NK-92 treated with Interleukin-12 subunit alpha and Interleukin-12 subunit beta, amount 100 ng/mL, for 24 hours (cell line): ENCODE results near the gene PLSCR4.
"Not testable (repeated sequence)": the region's sequence is repeated elsewhere in the genome, so short reads cannot be mapped to it uniquely, and the experiment has no call there.

Source experiments
- DNase-seq: peaks from one replicate; lab custom pipeline; 2025; lab: John Stamatoyannopoulos, UW

Gene PLSCR4

DNA sequence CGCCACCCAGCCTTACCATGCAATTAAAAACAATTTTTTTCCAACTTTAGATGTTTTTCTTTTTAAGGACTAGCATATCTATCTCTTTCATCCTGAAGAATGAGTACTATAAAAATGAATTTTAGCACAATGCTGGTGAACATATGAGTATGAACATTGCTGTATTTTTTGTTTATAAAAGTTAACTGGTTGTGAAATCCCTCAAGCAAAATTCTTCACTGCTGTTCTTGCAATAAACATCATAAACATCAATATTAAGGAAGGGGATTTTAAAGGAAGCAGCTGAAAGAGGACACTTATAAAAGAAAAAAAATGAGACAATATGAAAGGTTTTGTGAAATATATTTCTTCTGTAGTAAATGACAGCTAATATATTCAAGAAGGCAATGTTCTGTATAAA is 3.0 kb downstream of the PLSCR4 start:
- DNase-seq = no peak

DNA sequence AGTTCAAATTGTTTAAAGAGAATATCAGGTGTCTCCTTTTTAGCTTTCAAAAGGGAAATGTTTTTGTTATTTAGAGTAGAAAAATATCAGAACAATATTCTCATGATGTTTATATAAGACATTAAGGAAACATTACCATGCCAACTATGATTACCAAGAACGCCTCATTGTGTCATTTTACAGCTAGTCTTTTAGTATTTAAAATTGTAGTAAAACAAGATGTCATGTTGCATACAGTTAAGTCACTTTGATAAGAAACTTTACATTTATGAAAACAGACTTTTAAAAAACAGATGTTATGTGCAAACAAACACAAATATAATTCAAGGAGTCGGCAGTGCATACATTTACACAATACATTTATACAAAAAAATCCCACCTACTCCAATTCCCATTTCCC is 4.4 kb downstream of the PLSCR4 start:
- DNase-seq = no peak

DNA sequence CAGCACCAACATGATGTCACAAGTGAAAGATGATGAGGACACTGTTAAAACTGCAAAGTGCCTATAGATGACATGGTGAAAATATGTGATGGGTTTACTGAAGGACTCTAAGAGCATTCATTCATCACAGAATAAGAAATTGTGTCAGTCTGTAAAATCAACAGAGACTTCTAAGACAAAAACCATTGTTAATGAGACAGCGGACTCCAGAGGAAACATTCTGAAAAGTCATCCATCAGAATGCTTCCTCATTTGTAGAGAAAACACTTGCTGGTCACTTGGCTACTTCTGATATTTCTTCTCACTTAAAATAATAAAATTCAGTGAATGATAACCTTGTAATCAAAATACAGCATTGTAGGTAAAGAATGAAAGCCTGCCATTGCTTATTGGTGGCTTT is 7.3 kb downstream of the PLSCR4 start:
- no peak for DNase-seq

DNA sequence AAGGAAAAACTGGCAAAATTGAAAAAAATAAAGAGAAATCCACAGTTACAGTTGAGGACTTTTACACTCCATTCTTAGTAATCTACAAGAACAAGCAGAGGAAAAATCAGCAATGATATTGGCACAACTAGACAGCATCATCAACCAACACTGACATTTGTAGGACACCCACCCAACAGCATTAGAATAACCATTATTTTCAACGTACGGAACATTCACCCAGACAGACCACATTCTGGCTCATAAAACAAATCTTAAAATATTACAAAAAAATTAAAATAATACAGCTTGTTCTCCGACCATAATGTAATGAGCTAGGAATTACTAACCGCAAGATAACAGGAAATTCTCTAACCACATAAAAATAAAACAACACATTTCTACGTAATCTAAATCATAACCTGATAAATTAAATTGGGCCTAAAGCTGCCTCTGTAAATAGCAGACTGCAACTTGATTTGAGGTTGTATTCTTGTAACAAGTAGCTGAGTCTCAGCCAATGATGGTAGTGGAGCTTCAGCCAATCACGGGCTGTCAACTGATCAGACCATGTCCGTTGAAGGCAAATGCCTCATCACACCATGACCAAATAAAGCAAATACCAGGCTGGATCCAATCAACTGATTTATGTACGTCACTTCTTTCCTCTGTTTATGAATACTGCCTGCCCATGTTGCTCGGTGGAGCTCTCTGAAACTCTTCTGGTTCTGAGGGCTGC is 9.2 kb downstream of the PLSCR4 start:
- DNase-seq = no peak

DNA sequence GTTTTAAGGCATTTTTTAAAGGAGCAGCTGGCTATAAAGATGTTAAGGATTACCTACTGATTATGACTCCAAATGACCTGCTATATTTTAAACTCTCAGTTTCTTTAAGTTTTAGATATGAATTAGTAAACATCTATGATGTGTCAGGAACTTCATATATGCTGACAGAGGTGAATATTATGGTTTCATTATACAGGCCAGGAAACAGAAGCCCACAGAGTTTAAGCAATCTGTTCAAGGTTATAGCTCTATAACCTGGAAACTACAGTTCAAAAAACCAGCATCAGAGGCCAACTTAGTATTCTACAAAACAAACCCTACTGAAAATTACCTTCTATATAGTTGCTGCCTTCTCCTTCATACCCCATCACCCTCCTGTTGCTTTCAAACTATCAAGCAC is 17.4 kb downstream of the PLSCR4 start:
- no peak for DNase-seq

DNA sequence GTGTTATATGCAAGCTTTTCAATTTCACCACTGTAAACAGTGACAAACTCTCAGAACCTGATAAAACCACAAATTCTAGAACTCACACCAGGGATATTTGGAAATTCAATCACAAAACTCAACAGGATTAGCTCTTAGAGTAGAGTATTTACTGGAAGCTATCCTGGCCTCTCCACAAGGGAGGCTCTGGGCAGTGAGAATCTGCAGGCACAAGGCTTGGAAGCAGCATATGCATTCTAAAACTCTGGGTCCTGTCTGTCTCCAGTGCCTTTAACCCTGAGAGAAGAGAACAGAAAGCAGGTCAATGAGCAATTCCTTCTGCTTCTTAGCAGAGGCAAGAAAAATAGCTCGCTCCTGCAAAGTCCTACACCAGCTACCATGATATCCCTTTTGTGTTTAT is 23.4 kb downstream of the PLSCR4 start:
- DNase-seq = no peak

DNA sequence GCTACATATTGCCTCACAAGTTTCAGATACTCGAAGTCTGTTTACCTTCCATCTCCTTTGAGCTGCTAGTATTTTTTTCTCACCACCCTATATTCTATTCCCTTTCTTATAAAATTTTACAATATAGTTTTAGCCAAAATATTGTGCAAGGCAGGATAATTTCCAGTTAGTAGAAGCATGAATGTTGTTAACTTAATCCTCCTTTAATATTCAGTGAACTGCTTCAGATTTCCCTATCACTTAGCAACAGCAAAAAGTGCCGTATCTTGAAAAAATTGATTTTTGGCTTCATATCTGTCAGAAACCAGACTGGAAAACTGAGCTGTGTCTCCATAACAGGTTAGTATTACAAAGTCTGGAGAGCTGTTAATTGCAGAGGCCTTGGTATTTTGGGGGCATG is 24.0 kb downstream of the PLSCR4 start:
- no peak for DNase-seq

DNA sequence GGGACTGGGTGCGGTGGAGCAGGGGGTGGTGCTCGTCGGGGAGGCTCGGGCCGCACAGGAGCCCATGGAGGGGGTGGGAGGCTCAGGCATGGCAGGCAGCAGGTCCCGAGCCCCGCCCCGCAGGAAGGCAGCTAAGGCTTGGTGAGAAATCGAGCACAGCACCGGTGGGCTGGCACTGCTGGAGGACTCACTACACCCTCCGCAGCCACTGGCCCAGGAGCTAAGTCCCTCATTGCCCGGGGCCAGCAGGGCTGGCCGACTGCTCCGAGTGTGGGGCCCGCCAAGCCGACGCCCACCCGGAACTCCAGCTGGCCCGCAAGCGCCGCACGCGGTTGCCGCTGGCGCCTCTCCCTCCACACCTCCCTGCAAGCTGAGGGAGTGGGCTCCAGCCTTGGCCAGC is 25.4 kb downstream of the PLSCR4 start:
- not testable (repeated sequence) for DNase-seq

DNA sequence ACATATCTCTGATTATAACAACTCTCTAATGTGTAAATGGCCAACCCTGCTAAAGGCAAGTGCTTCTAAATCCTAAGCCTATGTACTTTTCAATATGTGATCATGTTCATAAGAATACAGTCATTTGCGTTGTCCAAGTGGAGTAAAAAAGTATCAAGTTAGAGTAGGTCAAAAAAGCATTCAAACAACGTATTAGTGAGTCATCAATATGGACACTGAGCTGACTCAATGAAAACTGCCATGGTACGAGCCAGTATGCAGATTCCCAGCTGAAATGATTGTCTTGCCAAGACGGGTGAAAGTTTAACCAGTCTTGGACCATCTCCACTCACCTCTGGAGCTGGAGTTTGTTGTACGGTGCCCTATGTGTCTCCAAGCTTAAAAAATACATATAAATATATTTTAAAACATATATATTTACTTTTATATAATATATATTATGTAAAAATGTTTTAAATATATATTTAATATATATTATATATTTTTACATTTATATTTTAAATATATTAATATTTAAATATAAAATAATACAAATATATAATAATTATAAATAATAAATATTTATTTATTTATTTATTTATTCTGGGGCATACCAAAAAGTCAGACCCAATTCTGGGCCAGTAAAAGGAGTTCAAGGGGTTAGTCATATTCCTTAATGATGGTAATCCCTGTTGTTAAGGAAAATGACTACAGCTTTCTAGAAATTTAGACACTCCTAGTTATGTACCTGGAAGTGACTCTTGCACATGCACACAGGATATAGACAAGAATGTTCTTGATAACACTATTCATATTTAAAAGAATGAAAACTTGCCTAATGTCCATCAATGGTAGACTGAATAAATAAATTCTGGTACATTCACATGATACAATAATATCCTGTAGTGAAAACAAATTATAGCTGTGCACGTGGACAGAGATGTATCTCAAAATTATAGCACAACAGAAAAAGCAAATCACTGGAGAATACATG is 27.2 kb downstream of the PLSCR4 start:
- DNase-seq = no peak

DNA sequence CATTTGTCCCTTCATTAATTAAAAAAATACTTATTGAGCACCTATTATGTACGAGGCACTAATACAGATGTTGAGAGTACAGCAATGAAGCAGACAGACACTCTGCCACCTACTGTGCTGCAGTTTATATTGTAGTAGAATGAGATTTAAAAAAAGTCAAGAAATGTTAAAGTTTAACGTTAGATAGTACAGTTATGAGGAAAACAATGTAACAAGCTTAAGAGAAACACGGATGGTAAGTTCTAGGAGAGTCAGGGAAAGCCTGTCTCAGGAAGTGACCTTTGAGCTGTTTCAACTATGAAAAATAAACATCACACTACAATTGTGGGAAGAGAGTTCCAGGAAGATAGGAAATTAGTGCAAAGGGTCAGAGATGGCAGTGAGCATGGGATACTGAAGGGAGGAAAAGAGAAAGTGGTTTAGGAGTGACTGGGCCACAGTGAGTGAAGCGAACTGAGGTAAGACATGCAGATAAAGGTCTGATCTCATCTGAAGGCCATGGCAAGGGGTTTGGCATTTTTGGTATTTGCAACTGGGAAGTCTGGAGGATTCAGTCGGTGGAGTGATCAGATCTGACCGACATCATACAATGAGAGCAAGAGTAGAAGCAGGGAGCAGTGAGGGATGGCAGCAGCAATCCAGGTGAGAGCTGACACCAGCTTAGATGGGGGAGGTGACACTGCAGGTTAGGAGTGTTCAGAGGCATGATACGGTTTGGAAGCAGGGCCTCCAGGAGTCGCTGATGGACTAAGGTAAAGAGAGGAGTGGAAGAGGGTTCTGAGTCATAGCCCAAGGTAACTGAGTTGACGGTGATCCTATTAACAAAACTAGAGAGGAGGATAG is 28.5 kb downstream of the PLSCR4 start:
- DNase-seq = no peak

DNA sequence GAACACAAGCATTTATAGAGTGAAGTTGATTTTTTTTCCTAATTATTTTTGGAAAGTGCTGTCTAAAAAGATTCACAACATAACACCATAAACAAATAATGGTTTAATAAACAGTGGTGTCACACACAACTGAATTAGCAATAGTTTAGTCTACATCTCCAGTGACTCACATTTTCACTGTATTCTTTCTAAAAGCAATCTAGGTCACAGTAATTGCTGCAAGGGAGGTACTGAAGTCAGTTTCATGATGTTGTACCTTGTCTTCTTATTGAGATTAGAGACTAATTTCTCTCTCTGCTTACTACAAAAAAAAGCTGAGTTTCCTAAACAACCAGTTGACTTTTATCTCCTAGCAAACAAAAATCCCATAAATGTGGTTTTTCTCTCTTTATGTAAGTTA is 29.6 kb downstream of the PLSCR4 start:
- DNase-seq = no peak

DNA sequence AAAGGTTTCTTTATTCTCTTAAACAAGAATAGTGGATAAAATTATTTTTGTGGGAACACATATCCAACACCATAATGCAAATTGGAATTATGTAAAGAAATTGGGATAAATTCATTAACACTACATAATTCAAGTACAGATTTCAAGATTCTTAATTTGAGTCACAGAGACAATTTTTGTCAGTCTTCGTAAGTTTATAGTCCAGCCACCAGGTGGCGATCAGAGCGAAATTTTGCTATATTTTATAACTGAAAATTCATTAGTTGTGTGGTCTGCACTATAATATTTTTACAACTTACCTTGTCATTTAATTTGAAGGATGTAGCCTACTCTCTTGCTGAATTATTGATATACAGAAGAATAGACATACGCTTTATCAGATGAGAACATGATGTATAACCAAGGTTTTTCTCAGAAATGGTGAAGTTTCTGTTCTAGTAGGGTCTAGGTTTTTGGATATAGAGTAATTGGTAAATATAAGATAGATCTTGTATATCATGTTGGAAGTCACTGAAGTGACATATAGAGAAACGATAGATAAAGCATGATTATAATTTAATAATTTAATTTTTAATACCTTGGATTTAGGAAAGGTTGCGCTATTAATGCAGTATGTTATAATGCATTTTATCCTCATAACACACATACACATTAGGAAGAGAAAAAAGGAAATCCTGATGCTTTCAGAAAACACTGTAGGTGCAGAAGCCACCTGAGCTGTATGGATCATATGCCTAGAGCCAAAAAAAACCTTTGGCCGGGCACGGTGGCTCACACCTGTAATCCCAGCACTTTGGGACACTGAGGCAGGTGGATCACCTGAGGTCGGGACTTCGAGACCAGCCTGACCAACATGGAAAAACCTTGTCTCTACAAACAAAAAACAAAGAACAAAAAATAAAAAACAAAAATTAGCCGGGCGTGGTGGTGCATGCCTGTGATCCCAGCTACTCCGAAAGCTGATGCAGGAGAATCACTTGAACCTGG is 31.7 kb downstream of the PLSCR4 start:
- DNase-seq = no peak

DNA sequence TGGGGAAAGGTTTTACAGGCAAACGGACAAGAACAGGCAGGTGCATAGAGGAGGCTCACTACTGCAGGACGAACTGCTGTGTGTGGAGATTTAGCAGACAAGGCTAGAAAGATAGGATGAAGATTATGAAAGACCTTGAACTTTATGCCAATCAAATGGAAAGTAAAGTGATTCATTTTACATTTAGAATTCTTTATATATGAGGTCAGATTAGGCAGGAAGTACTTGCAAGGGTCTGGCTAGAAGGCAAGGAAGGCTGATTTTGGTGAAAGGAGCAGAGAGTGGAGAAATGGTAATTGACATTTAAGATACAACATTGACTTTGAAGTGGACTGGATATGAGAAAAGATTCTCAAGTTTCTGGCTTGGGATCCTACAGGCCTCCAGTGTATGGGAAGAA is 33.6 kb downstream of the PLSCR4 start:
- no peak for DNase-seq

DNA sequence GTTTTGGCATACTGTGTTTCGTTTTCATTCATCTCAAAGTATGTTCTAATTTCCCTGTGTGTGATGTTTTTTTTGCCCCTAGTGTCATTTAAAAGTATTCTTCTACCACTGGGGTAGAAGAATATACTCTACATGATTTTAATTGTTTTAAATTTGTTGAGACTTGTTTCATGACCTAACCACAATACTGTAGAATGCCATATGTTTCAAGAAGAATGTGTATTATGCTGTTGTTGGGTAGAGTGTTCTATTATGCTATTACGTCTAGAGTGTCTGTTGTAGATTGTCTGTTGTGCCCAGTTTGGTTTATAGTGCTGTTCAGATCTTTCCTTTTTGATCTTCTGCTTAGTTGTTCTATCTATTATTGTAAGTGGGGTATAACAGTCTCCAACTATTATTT is 36.4 kb downstream of the PLSCR4 start:
- DNase-seq = no peak

DNA sequence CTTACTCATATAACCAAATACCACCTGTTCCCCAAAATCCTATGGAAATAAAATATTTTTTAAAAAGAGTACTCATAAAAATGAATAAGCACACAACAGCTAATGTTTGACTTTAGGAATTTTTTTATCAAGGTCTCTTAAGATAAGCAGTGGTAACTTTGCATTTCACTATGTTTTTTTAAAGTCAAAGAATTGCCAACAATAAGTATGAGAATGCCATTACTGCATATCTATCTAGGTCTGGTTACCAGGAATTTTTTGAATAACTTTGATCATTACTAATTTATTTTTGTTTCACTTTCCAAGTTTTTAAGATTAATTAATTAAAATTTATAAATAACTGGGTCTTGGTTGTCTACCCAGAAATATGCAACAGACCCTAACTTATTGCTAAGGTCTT is 41.5 kb downstream of the PLSCR4 start:
- no peak for DNase-seq

DNA sequence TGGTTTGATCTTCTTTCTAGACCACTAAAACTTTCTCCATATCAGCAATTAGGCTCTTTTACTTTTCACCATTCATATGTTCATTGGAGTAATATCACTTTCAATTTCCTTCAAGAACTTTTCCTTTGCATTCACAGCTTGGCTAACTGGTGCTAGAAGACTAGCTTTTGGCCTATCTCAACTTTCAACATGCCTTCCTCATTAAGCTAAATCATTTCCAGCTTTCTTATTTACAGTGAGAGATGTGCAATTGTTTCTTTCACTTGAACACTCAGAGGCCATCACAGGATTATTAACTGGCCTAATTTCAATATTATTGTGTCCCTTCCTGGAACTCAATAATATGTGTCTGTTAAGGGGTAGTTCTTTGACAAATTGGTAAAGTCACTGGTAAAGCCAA is 47.1 kb downstream of the PLSCR4 start:
- no peak for DNase-seq

DNA sequence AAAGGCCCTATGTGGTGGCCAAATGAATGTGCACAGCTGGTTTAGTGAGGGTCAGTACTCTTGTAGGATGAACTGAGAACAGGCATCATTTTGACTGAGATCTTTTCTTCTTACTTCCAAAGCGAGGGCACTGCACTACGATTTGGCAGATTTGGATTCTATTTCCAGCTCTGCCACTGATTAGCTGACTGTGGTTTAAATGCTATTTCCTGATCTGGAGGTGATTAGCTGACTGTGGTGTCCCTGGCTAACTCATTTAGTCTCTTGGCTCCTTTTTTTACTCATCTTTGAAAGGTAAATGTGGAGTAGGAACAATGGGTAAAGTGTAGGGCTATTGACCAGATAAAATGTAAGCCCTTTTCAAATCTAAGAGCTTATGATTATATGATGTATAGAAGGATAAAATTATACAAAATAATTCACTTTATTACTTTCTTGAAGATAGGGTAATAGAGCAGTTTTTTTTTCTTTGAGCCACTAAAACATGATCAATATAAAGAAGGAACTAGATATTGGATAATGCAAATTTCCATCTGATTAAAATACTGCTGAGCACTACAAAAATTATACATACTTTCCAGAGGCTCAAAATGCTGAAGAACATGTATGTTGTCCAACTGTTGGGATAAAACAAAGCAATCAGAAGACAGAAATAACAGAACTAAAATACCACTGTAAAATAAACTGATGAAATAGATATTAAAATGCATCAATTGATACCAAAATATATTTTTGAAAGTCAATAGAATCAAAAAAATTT is 50.3 kb downstream of the PLSCR4 start:
- no peak for DNase-seq

DNA sequence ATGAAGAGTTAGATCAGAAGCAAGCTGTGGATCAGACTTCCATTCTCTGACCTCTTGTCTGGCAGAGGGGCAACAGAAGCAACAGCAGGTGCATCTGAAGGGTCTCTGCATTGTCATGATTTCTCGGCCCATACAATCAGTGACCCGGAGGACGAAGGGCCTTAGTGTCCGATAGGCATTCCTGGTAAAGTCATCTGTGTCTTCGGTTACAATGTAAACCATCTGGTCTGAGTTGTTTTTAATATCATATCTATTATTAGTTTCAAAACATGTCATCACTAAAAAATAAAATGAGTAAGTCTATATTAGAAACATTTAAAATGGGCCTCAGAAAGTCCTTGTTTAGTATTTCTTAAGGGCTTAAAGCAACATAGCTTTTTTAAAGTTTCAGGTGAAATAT is 51.1 kb downstream of the PLSCR4 start:
- DNase-seq = no peak

DNA sequence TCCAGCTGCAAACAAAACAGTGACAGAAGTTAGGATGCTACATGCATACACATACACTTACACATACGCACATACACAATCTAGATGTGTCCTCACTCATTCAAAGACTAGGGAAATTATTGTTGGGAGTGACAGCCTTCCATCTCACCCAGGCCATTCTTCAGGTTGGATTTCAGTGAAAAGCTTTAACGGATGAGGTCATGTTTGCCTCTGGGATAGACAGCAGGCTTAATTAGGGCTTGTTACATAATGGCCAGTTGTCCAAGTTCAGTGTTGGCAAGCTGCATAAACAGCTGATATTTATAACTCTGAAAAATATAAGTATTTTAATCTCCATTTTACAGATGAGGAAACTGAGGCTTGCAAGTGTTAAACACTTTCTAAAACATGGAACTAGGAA is 54.1 kb downstream of the PLSCR4 start:
- DNase-seq = no peak

DNA sequence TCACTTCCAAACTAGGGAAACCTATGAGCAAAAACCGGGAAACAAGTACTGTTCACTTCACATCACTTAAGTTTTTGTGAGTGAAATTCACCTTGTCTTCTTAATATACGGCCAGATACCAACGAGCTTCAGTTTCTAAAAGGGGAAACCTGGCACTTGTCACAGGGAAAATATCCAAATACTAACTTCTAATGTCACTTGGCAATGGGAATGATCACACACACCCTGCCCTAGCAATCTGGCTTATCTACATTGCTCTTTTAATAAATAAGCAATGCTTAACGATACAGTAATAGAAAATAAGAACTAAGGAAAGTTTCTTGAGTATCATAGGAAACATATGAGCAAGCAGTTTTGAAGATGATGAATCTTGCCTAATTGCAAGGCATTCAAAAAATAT is 55.3 kb downstream of the PLSCR4 start:
- DNase-seq = no peak

DNA sequence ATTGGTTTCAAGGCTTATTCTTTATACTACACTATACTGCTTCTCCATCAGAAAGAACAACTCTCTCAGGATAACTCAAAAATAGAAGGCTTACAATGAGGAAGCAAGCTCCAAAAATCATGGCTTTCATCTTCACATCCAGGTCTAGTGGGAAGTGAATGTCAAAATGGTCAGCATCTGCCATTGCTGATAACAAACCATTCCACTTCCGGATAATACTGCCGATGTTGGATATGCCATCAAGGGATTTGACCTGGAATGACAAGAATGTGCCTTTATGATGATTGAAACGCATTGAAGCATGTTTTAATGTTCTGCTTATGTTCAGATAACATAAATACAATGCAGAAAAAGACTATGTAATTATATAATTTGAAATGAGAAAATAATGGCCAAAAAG is 55.9 kb downstream of the PLSCR4 start:
- DNase-seq = no peak
